GM13976 (cell line): ENCODE results near the gene FAAP100.

Experiments used
- DNase-seq: peaks from one replicate; pipeline ENCODE4 v3.0.0; 2012; ENCODE audit warnings: low spot score
- in situ Hi-C: fragments of 300-500 bp; cut with MboI; formaldehyde crosslinking; loops from one replicate; pipeline ENCODE4 v1.12.0; 2022; ENCODE audit warnings: low sequenced_read_pairs, mixed read lengths, inconsistent platforms; ENCODE audit not compliant: unreplicated experiment
- TF ChIP-seq, protein P1 (sequence below): IDR thresholded peaks from 2 replicates; pipeline ENCODE4 v1.5.1; 2012; ENCODE audit warnings: borderline replicate concordance, mild to moderate bottlenecking; ENCODE audit not compliant: insufficient read depth; ENCODE audit errors: extremely low read depth, missing control alignments, control extremely low read depth

Gene FAAP100

DNA sequence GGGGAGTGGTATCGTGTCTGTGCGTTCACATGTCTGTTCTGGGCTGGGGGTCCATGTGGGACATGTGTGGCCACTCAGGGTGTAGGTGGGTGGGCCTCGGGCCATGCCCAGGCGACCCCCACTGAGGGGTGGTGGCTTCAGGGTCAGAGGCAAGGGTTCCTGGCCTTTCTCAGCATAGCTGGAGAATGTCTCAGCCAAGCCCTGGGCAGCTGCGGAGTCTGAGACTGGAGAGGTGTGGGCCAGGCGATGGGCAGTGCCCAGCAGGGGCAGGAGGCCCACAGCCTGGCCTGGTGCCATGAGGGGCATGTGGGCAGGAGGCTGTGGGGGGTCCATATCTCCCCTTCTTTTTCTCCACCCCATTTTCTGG is 22.7 kb downstream of the FAAP100 start:
- TF ChIP-seq, protein P1, sequence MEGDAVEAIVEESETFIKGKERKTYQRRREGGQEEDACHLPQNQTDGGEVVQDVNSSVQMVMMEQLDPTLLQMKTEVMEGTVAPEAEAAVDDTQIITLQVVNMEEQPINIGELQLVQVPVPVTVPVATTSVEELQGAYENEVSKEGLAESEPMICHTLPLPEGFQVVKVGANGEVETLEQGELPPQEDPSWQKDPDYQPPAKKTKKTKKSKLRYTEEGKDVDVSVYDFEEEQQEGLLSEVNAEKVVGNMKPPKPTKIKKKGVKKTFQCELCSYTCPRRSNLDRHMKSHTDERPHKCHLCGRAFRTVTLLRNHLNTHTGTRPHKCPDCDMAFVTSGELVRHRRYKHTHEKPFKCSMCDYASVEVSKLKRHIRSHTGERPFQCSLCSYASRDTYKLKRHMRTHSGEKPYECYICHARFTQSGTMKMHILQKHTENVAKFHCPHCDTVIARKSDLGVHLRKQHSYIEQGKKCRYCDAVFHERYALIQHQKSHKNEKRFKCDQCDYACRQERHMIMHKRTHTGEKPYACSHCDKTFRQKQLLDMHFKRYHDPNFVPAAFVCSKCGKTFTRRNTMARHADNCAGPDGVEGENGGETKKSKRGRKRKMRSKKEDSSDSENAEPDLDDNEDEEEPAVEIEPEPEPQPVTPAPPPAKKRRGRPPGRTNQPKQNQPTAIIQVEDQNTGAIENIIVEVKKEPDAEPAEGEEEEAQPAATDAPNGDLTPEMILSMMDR = no peak
- in situ Hi-C loops = no loop called here
- DNase-seq = no peak

GRCh38 chr17:81528651-81529436 is 23.3 kb downstream of the FAAP100 start:
- DNase-seq = no peak
- in situ Hi-C loops = no loop called here
- TF ChIP-seq, protein P1 = no peak

DNA sequence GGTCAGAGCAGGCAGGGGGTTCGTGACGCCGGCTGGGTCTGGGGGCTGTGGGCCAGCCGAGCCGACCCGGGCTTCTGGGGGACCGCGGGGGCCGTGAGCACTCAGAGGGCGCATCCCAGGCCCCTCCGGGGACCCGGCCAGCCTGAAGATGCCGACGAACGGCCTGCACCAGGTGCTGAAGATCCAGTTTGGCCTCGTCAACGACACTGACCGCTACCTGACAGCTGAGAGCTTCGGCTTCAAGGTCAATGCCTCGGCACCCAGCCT is 23.8 kb downstream of the FAAP100 start:
- in situ Hi-C loops = no loop called here

GRCh38 chr17:81527591-81528383 is 24.4 kb downstream of the FAAP100 start, which contains the start of gene FSCN2:
Gene FSCN2 (plus strand): TSS chr17:81528377. CDS start chr17:81528532, 155 bp downstream.
- TF ChIP-seq, protein P1 = no peak
- in situ Hi-C loops = no loop called here
- DNase-seq = no peak

More for the DNA sequence above, 23.8 kb downstream of the FAAP100 start:
- DNase-seq = no peak
- TF ChIP-seq, protein P1 = no peak

DNA sequence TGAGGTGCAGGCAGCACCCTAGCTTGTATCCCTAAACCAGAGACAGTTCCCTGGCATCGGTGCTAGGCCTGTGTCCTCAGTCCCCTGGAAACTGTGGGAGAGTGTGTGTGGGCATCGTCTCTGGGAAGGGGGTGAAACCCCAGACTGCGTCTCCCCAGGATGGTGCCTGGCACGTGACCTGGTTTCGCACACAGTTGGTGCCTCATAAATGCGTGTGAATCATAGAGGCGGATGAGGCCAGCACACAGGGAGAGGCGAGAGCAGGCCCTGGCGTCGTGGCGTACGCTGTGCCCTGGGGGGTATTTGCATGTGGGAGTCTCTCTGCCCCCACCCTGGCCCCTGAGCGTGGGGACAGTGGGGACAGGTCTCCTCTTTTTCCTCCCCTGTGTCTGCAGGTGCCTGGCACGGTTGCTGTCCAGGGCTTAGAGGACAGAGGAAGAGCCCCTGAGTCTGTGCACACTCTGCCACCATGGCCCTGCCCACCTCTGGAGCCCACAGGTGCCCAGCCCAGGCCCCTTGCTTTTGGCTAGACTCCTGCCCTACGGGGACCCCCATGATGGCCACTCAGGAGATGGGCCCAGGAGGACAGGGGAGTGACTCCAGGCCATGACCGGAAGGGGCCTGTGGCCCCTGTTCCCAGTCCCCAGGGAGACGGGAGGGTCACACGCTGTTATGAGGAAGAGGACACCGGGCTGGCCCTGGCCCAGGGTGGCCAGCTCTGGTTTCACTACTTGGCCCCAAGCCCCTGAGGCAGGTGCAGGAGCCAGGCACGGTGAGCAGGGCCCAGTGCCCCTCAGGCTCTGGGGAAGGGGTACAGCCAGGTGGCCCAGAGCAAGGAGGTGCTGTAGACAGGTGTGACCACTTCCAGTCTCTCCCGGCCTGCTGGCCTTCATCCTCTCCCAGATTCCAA is 25.2 kb downstream of the FAAP100 start:
- DNase-seq = no peak
- TF ChIP-seq, protein P1 = no peak
- in situ Hi-C loops = no loop called here

DNA sequence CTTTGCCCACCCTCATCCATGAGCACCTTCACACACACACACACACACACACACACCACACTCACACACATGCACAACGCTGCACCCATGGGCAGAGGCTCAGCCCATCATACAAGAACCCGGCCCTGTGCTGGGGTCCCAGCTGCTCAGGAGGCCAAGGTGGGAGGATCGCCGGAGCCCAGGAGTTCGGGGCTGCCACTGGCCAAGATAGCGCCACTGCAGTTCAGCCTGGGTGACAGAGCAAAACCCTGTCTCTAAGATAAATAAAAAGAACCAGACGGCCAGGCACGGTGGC is 27.3 kb downstream of the FAAP100 start:
- in situ Hi-C loops = no loop called here
- no peak for DNase-seq
- TF ChIP-seq, protein P1 = no peak
